WI38 (cell line): Measurements from ENCODE around the gene RUNX1.

Experiments
- H3K4me3 ChIP-seq: 2 replicates; pipeline ENCODE4 v1.5.1; 2011; ENCODE audit warnings: low read depth, mild to moderate bottlenecking, control low read depth, low read length
- TF ChIP-seq, protein P1 (sequence below): IDR thresholded peaks from 2 replicates; pipeline ENCODE4 v1.5.1; 2012; ENCODE audit warnings: low read depth, mild to moderate bottlenecking, control low read depth, low read length

The RUNX1 gene

DNA sequence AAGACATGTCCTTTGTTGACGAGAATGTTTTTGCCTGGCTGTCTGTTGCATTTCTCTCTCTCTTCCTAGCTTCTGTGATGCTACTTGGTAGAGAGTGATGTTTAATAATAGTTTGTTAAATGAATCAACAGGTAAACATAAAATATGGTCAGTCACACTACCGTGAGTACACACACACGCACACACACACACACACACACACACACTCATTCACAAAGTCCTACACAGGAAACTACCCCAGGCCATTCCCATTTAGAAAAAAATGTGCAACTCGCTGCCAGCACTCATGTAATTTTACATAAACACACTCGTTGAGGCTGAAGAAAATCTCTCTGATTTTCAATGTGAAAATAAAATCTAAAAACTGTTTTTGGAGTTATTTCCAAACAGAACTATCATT lies 38.7 kb downstream of the RUNX1 start:
- TF ChIP-seq, protein P1, sequence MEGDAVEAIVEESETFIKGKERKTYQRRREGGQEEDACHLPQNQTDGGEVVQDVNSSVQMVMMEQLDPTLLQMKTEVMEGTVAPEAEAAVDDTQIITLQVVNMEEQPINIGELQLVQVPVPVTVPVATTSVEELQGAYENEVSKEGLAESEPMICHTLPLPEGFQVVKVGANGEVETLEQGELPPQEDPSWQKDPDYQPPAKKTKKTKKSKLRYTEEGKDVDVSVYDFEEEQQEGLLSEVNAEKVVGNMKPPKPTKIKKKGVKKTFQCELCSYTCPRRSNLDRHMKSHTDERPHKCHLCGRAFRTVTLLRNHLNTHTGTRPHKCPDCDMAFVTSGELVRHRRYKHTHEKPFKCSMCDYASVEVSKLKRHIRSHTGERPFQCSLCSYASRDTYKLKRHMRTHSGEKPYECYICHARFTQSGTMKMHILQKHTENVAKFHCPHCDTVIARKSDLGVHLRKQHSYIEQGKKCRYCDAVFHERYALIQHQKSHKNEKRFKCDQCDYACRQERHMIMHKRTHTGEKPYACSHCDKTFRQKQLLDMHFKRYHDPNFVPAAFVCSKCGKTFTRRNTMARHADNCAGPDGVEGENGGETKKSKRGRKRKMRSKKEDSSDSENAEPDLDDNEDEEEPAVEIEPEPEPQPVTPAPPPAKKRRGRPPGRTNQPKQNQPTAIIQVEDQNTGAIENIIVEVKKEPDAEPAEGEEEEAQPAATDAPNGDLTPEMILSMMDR, result no peak
- no peak overlapping the region for H3K4me3 ChIP-seq

DNA sequence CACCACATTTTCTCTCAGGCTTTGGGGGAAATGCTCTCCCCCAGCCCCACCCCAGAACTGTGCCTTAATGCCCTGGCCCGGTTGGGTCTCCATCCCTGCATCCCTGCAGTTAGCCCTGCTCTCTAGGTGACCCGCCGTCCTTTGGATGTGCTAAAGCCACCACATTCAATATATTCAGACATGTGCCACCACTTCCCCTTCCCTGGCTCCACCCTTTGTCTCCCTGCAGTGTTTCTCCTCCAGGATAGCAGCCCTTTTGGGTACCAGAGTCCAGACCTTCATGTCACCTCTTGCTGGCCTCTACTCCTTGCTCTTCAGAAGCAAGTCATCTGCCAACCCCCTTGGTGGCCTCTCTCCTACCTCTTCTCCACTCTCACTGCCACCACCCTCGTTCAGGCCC lies 41.8 kb downstream of the RUNX1 start:
- H3K4me3 ChIP-seq, result no peak overlapping the region
- TF ChIP-seq, protein P1, result no peak

DNA sequence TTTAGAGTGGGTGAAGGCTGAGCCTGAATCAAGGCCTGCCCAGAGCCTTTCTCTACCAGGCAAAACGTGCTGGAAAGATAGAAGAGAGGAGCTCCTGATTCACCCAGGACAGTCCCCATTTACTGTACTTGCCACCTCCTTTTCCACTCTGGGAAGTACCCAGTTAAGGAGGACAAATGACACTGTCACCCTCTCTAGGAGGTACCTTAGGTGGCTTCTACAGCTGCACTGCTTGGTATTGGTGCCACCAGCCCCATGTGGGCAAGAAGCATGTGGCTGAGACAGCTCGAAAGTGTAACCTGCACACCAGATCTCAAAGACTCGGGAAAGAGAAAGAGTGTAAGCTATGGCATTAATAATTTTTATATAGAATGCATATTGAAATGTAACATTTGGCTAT lies 42.3 kb downstream of the RUNX1 start:
- TF ChIP-seq, protein P1, result no peak
- no peak overlapping the region for H3K4me3 ChIP-seq

DNA sequence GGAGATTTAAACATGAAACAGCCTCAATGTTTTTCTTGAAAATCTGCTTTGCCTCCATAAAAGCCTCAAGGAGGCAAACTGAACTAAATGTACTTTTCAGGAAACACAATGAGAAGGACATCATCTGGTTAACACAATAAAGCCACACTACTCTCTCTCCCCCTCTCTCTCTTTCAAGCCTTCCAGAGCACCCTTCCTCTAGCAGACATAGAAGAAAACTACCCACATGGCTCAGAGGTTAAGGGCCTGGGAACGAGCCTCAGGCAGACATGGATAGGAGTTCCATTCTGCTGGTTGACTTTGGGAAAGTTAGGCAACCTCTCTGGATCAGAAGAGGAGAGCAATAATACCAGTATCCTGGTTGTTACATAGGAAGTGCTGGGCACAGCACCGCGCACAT lies 42.9 kb downstream of the RUNX1 start:
- no peak overlapping the region for H3K4me3 ChIP-seq
- TF ChIP-seq, protein P1, result no peak

DNA sequence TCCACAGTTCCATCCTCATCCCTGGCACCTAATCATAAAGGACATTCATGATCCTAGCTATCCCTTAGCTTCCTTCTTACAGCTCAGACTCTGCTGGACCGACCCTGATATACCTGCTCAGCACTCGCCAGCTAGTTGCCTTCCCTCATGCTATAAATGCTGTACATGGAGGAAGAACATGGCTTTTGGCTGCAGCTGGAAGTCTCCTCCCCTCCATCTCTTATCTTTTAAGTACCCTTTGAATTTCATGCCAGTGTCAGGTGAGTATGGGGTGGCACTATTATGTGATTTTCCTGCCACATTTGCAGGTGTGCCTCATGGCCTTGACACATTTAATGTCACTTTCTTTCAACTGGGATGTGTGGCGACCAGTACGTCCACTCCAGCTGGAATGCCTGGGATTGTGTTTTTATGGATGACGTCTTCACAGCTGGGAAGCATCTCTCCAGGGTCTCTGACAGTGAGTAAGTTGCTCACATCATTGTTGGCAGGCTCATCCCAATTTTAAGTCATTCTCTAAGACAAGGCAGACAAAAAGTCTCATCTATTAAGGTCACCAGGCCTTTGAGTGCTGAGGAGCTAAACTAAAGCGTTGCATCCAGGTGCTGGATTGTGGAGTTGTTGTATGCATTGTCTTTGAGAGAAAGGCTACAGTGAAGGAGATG lies 43.4 kb downstream of the RUNX1 start:
- TF ChIP-seq, protein P1, result no peak
- H3K4me3 ChIP-seq, result no peak overlapping the region

DNA sequence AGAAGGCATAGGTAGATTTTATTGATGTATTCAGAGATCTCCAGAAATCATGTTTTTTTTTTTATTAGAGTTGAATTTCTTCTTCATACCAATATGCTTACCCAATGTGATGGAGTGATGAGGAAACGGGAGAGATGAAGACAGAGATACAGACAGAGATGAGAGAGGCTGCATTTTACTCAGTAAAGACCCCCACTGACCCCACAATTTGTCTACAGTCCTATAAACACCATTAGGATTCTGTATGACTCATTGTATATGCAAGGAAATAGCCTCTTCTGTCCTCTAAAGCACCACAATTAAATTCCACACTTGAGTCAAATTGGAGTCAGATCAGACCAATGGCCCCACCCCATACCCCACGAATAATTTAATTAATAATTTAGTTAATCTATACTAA lies 44.0 kb downstream of the RUNX1 start:
- TF ChIP-seq, protein P1, result no peak
- no peak overlapping the region for H3K4me3 ChIP-seq

DNA sequence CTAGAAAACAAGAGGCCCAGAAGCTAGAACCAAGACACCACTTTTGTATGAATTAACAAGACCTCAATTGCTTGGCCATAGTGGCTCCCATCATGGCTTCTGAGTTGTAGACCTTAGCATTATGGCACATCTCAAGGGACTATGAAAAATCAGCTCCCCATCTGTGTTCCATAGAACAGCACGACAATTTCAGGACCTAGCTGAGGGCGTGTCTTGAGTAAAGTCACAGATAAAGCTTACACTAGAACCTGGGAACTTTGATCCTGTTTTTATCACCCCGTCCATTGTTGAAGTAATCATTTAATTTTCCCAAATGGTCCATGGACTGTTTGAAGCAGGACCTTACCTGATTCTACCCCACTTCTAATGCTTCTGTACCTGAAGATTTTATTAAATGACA lies 44.8 kb downstream of the RUNX1 start:
- TF ChIP-seq, protein P1, result no peak
- no peak overlapping the region for H3K4me3 ChIP-seq
